K562 (cell line): ENCODE data around the gene SLC16A10. TPM values are rescaled to one million over a fixed set of nuclear protein-coding genes. Genes with fewer than 3 reads are reported as not detected.

ENCODE experiments used
- BHLHE40 ChIP-seq: IDR thresholded peaks from 2 replicates; pipeline ENCODE4 v1.6.1; 2011; ENCODE audit warnings: low read length, improper control_type of control experiment
- CBX5 ChIP-seq: IDR thresholded peaks from 2 replicates; pipeline ENCODE4 v1.6.1; 2014; ENCODE audit warnings: low read depth, borderline replicate concordance
- DACH1 ChIP-seq: fragments of 450-650 bp; IDR thresholded peaks from 2 replicates; pipeline ENCODE4 v1.6.1; 2018; ENCODE audit not compliant: partially characterized antibody
- KHSRP ChIP-seq: fragments of 450-650 bp; IDR thresholded peaks from 2 replicates; pipeline ENCODE4 v1.6.1; 2017
- SMARCC2 ChIP-seq: fragments of 450-650 bp; IDR thresholded peaks from 2 replicates; pipeline ENCODE4 v1.6.1; 2017; ENCODE audit warnings: antibody characterized with exemption, moderate library complexity, mild to moderate bottlenecking, low read depth
- ZNF143 ChIP-seq: sonication (generic); formaldehyde crosslinking; IDR thresholded peaks from 2 replicates; pipeline ENCODE4 v1.9.0; 2022; ENCODE audit warnings: mild to moderate bottlenecking, missing genetic modification reagents
- ZNF324 ChIP-seq: fragments of 250-450 bp; sonication (Bioruptor Pico); IDR thresholded peaks from 2 replicates; pipeline ENCODE4 v1.4.0; 2020; ENCODE audit warnings: mild to moderate bottlenecking
- ZNF766 ChIP-seq: fragments of 200-800 bp; sonication (Bioruptor generic); conservative IDR thresholded peaks from 2 replicates; pipeline ENCODE4 v1.6.1; 2016; ENCODE audit warnings: missing genetic modification characterization, missing compliant biosample characterization
- polyA plus RNA-seq, 8 experiments: library from polyadenylated mRNA; depleted of rRNA in 4 of 8; stranded (reverse) in 5 of 8; unstranded in 3 of 8; fragments of >200 nt; fragmentation: Nextera tagmentation in 2 of 8; fragmentation: Illumina TruSeq in 1 of 8; extraction: Ambion mirVana in 2 of 8; extraction: Trizol in 1 of 8; gene quantifications; 2 replicates each; pipeline versions ENCODE4 v1.2.1 to v1.2.3, GENCODE V29; 2011 to 2014; ENCODE audit warnings: inconsistent platforms in 1 of 8, missing spikeins in 1 of 8
- total RNA-seq, 7 experiments: library from RNA; depleted of rRNA in 6 of 7; stranded (reverse); fragments of >200 nt in 6 of 7; fragmentation: Illumina TruSeq in 2 of 7; extraction: Trizol in 2 of 7; gene quantifications; 2 replicates each; pipeline versions ENCODE4 v1.2.1 to v1.2.3, GENCODE V29; 2011 to 2021; ENCODE audit warnings: low replicate concordance in 1 of 7
- TF ChIP-seq, protein P1 (sequence below): fragments of 250-450 bp; sonication (Bioruptor Pico); IDR thresholded peaks from 2 replicates; pipeline ENCODE4 v1.4.0; 2020
- TF ChIP-seq, protein P2 (sequence below): sonication (generic); formaldehyde crosslinking; IDR thresholded peaks from 2 replicates; pipeline ENCODE4 v1.8.0; 2022; ENCODE audit warnings: missing genetic modification reagents, mild to moderate bottlenecking, moderate library complexity, borderline replicate concordance
- TF ChIP-seq, protein P3 (sequence below): fragments of 250-450 bp; sonication (Bioruptor Pico); IDR thresholded peaks from 2 replicates; pipeline ENCODE4 v1.8.0; 2022; ENCODE audit warnings: moderate library complexity, mild to moderate bottlenecking, inconsistent platforms

The SLC16A10 gene
- total and polyA plus RNA-seq, 9 of the 15 experiments (the other 6 are each of a cell fraction or from before 2014, with no cell fraction given), result 0.02 to 0.54 (median 0.24) TPM; not detected in 4

DNA sequence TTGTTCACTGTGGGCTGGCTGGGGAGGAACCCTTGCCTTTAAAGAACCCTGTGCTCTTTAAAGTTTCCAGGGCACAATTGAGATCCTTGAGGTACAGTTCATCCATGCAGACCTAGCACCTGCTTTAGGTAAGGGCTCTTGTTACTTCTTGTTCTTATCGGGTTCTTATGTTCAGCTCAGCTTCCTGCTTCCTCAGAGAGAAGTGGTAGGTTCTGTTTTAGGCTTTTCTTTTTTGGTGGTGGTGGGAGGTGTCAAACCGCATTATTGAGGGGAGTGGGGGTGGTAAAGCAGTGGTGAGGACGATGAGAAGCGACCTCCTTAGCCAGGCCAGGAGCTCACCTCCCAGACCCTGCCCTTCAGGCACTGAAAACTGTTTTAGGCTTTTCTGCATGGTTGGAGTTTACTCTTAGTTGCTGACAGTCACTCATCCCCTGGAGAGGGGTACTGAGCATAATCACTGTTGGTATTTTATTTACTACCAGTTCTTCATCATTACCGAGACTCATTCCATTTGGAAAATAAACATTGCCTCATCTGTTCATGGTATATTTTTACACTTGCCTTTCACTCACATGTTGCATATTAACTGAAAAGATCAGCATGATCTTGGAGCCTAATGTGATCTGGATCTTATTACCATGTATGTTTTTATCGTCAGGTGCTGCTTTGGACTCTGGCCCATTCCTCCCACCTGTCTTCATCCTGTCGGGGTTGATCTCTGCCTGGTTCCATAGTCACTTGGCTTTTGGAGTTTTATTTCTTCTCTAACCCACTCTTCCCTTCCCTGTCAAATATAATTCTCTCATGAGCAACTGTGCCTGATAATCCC is 35.4 kb downstream of the SLC16A10 start (continued):
- TF ChIP-seq, protein P1, sequence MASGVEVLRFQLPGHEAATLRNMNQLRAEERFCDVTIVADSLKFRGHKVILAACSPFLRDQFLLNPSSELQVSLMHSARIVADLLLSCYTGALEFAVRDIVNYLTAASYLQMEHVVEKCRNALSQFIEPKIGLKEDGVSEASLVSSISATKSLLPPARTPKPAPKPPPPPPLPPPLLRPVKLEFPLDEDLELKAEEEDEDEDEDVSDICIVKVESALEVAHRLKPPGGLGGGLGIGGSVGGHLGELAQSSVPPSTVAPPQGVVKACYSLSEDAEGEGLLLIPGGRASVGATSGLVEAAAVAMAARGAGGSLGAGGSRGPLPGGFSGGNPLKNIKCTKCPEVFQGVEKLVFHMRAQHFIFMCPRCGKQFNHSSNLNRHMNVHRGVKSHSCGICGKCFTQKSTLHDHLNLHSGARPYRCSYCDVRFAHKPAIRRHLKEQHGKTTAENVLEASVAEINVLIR (CRISPR knock-in tag), result no peak
- no peak for TF ChIP-seq KHSRP
- TF ChIP-seq DACH1, result no peak
- no peak for TF ChIP-seq ZNF324
- TF ChIP-seq, protein P2, sequence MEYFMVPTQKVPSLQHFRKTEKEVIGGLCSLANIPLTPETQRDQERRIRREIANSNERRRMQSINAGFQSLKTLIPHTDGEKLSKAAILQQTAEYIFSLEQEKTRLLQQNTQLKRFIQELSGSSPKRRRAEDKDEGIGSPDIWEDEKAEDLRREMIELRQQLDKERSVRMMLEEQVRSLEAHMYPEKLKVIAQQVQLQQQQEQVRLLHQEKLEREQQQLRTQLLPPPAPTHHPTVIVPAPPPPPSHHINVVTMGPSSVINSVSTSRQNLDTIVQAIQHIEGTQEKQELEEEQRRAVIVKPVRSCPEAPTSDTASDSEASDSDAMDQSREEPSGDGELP (CRISPR knock-in tag), result no peak
- no peak for TF ChIP-seq BHLHE40
- no peak for TF ChIP-seq ZNF766 (CRISPR knock-in tag)
- TF ChIP-seq, protein P3, sequence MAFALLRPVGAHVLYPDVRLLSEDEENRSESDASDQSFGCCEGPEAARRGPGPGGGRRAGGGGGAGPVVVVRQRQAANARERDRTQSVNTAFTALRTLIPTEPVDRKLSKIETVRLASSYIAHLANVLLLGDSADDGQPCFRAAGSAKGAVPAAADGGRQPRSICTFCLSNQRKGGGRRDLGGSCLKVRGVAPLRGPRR (CRISPR knock-in tag), result no peak
- no peak for TF ChIP-seq ZNF143 (CRISPR knock-in tag)
- no peak for TF ChIP-seq SMARCC2
- no peak for TF ChIP-seq CBX5
